ENCODE data around the gene WDR7.

Gene WDR7

DNA sequence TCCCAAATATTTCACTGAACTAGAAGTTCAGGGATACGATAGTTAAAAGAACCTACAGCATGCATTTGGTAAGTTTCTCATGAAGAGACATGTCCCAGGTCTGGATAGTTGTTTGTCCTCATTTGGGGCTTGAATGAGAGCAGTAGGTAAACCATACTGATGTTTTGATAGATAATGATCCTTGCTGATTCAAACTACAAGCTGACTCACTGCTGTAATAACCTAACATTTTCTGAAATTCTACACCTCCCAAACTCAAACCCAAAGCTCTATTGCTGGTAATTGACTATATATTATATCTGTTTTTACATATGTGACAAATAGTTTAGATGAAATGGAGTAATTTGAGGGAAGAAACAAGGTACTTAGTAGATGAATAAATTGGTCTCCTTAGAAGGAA, 341.6 kb downstream of the WDR7 start:
- DNase-seq (ENCODE audit: low read depth in 2 of 2) = no peak

DNA sequence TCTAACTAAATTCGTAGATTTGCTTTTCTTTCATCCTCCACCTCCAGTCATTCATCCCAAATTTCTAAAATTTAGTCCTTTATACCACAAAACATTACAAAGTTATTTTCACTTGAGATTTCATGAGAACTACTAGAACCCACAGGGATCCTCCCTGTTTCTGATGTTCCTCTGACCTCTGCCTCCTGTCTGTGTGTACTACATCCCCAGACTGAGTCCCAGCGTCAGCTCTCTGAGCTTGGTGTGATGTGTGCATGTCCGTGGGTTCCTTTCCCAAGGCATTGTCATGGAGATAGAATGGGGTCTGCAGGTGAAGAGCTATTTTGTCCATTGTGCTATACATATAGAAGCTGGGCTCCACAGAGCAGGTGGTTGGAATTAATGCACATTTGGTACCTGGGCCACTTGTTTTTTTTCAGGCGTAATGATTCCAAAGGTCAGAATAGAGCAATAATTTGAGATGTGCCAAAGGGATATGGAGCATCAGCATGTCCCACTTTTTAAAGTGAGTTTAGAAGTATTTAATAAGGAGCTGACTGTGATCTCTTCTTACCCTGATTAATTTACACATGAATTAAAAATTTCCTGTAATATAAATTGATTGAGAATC, 344.5 kb downstream of the WDR7 start:
- no peak for DNase-seq (ENCODE audit: low read depth in 2 of 2)

DNA sequence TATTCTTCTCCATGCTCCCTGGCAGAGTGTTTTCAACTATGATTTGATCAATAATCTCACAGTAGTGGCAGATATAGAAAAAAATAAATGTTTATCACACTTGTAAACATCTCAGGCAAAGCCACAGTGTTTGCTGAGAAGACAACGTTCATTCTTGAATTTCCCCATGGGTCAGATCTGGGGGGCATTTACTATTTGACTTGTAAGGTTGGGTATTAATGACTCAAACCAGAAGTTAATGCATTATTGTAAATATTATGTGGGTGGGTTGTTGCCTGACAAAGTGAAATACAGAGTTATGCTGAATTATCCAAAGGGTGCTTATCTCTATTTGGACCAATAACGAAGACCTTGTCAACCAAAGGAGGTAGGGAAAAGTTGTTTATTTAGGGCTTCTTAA, 346.0 kb downstream of the WDR7 start:
- DNase-seq (ENCODE audit: low read depth in 2 of 2) = no peak

DNA sequence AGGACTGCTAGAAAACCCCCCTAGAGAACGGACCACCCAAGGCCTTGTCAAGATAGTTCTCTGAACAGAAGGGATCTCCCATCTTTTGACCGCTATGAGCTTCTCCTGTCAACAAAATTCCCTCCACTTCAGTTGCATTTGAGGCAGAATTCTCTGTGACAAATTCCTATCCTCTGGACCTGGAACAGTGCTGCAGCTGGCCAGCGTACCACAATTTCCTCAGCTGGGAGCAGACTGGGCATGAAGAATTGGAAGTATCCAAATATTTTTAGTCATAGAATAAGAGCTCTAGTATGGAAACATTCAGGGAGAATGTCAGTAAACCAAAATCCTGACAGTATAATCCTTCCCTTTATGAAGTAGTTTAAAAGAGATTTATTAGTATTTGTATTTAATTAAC, 348.7 kb downstream of the WDR7 start:
- DNase-seq (ENCODE audit: low read depth in 2 of 2) = no peak

DNA sequence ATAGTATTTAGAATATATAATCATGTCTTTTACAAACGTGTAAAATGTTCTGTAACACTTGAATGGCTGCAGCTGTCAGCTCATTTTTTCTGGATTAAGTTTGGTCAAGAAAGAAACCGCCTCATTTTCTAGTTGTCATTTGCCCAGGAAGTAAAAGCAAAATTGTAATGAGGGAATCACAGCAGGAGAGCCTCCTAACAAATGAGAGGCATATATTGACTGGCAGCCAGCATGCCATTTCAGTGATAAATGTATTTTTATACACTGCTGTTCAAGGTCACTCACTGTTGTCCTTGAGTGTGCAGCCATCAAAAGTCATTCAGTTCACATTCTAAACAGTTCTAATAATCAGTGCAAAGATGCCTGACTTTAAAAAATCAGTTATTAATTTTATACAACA, 351.5 kb downstream of the WDR7 start:
- DNase-seq (ENCODE audit: low read depth in 2 of 2) = no peak

DNA sequence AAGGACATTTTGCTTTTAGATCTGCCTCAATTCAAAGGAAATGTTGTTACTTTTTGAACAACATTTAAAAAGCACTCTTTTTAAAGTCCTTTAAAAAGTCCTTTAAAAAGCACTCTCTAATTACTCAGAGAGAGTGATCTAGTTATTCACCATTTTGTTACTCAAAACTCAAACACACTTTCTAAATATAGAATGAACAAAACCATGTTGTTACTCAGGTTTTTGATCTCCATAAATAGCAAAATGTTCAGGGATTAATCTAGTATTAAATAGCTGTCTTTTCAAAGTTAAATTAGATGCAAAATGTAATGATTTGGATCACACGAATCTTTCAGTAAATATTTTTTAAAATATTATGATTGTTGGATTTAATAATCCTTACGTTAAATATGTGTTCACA, 352.2 kb downstream of the WDR7 start:
- DNase-seq (ENCODE audit: low read depth in 2 of 2) = no peak

DNA sequence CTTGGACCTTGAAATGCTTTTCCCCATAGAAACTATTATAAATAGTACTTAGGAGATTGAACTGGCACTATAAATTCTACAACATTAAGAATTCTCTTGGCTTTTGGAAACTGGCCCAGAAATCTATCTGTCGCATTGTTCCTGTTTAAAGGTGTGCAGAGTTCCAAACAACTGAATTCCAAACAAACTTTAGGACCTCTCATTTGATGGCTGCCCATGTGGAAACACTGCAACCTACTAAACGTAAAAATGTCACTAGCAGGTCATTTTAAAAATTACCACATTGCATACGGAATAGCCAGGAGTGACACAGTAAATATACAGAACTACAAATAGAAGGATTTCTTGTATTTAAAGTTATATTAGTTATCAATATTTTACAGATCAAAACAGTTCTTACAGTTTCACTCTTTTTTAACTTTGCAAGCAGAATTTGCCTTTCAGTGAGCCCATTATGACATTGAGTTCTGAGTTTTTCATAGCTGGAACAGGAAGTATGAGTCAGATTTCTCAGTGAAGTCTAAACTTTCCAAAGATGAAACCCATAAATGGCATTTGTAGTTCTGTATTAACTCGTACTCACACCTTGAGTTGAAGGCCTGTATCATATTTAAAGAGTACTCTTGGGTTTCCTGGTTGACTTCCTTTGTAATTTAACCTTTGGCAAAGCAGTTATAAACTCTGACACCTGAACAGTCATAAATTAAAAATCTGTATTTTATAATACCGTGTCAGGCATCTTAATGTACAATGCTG, 353.4 kb downstream of the WDR7 start:
- DNase-seq (ENCODE audit: low read depth in 2 of 2) = no peak

DNA sequence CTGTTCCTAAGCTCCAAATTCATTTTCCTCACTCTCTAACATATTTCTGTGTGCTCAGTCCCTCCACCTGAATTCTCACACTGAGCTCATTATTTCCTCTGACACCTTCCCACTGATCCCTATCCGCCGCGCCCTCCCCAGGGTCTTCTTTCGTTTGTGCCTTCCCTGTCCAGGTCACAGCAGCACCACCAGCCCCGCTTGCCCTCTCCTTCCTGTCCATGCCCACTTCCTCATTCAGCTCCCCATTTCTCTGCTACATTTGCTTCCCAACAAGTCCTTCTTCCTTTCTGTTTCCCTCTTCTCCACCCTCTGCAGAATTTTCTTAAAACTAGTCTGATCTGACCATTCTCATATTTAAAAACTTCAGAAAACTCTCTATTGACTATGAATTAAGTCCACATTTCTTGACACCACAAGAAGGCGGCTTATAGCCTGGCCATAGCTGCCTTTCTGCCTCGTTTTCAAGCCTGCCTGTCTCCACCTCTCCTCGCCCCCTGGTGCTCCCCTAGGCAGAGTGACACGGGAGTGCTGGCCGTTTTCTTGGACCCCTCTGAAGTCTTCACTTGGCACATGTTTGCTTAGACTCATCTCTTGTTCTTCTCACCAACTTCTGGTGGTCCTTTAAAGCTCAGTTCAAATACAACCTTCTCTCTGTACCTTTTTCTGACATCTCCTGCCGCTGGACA, 357.0 kb downstream of the WDR7 start:
- no peak for DNase-seq (ENCODE audit: low read depth in 2 of 2)

DNA sequence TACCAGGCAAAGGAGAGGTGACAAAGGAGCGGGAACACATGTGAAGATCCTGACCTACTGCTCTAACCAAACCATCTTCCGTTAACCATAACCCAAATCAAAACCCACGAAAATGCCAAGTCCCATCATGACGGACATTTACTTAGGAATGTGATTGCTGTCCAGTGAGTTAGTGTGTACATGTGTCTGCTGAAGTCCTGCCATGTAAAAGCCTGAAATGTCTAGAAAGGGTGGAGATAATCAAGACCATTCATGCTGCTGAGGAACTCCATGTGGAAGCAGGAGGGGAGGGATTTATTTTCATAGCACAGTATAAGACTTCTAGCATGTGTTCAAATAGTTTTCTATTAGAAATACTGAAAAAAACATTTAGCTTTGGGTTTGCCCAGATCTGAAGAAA, 358.7 kb downstream of the WDR7 start:
- DNase-seq (ENCODE audit: low read depth in 2 of 2) = no peak

DNA sequence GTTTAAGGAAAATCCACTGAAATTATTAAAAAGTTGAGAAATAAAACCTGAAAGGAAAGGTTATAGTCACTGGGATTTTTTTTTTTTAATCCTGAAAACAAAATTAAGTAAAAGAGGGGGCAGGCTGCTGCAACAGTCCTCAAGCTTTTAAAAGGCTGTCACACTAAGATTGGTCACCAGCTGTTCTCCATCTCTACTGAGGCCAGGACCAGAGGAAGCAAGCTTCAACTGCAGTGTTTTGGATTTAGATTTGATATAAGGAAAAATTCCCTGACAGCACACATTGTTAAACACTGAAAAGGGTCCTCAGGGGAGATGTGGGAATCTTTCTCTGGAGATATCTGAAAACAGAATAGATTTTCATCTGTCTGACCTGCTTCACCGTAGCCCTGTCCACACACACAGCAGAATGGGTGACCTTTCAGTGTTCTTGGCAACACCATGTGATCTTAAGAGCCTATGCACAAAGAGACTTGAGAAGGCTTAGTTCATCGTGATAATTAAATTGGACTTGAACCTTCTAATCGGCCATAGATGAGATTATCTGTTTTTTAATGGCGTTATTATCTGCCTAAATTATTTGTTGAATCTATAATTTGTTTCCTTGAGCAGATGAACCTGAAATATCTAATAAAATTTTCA, 363.7 kb downstream of the WDR7 start:
- no peak for DNase-seq (ENCODE audit: low read depth in 2 of 2)

DNA sequence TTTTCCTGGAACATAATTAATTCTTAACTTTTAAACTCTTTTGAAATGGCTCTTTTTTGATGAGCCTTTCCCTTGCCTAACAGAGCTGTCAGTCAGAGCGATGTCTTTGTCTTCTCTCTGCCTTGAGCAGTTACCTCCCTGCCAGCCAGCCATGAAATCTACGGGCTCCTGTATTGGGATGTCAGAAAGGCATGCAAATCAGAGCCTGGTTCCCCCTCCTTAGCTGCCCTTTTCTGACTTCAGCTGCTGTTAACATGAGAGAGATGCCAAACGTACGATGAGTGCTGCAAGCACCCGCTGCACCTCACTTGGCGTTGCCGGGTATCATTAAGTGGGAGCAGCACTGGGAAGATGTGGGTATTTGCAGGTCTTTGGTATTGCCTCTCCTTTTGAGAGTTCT, 364.3 kb downstream of the WDR7 start:
- DNase-seq (ENCODE audit: low read depth in 2 of 2) = no peak

DNA sequence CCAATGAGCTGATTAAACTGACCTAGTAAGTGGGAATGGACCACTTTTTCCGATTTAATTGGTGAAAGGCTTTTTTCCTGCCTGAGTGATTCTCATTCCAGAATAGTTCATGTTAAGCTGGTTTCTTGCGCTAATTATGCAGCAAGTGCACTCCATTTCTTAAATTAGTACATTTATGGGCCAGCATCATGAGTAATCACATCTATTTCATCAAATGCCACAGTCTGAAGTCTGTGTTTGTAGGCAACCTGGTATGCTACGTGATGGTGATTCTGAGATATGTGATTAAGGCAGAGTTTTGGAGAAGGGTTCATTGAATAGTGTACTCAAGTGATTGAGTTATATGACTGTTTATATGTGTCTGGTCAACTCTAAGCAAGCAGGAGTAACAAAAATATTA, 367.7 kb downstream of the WDR7 start:
- no peak for DNase-seq (ENCODE audit: low read depth in 2 of 2)

DNA sequence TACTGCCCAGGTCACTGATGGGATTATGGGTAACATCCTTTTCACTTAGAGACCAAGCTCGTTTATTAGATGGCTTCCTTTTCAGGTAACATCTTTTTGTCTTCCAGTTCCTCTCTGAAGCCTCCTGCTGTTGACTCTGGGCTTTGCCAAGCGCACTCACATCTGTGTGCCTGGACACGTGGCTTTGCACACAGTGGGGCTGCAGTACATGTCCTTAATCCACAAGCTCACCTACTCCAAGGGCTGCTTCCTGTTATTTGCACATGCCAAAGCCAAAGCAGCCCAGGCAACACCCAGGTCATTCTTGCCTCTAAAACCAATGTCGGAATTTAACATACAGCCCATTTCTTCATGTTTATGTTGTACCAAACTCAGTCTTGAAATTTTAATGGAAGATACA, 371.6 kb downstream of the WDR7 start:
- DNase-seq (ENCODE audit: low read depth in 2 of 2) = no peak

DNA sequence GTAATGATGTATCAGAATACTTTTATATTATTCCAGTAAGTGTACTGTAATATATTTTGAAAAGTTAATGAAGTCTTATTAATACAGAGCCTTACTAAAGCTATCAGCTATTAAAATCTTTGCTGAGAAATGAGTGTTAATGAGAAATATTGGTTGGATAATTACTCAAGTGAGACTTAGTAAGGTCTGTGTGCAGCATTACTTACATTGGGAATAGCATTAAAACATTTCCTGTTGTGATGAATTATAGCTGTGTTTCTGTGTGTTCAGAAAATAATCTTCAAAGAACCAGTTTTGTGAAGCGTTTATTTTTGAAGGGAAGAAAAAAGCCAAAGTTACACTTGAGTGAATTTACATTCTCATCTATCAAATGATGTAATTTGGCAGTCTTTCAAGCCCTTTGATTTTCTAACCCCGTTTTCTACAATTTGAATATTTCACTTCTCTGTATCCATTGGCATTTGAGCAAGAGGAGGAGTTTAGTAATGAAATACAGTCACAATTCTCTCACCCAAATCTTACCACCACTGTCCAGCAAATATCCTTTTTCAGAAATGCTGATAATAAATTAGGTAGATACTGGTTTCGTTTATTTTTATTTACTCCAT, 372.2 kb downstream of the WDR7 start:
- no peak for DNase-seq (ENCODE audit: low read depth in 2 of 2)

DNA sequence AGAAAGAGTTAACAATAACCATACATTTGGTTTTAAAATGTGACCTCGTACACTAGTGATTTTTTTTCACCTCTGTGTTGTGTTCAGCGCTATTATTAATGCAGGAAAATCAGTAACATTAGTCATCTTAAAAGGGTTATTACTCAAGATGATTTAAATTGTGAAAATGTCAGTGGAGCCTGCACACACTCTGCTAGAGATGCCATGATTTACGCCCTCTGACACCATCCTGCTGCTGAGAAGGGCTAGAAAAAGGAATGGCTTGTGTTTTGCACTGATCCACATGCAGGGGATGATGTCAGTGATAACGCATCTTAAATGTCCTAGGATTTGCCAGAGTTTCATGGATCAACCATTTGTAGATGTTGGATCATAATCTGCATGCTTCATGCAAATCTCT, 374.4 kb downstream of the WDR7 start:
- no peak for DNase-seq (ENCODE audit: low read depth in 2 of 2)

DNA sequence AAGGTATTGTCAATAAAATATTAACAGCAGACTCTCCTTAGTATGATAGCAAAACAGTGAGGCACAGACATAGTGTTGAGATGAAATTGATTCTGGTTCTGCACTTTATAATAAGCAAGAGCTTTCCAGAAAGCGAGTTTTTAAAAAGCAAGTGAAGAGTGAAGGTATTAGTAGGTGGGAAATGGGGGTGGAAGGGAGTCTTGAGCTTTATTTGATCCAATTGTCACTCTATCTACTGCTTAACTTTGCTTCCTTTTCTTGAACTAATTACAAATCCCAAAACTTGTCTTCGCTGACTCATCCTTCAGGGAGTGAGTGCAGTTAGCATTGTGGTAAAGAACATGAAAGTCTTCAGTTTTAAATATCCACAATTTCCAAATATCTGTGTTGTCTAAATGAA, 375.2 kb downstream of the WDR7 start:
- no peak for DNase-seq (ENCODE audit: low read depth in 2 of 2)

DNA sequence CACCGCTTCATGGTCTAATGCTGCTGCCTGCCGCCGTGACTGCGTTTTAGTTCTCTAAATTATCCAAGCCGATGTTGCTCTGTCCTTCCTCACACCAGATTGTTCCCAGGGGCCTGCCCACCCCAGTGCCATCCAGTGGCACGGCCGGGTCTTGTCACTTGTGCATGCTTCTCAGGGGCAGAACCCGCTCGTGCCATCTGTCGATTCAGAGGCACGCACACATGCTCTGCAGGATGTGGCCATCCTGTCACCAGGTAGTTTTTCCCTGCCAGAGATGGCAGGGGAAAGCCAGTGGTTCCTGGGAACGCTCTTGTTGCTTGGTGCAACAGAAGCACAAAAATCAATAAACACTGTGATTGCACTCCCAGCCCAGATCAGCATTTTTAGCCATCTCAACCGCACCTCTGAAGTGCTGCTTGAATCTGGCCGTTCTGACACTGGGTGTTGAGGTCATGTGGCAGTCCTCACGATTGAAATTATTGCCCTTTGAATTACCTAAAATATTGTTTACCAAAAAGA, 376.1 kb downstream of the WDR7 start:
- DNase-seq (ENCODE audit: low read depth in 2 of 2) = no peak

DNA sequence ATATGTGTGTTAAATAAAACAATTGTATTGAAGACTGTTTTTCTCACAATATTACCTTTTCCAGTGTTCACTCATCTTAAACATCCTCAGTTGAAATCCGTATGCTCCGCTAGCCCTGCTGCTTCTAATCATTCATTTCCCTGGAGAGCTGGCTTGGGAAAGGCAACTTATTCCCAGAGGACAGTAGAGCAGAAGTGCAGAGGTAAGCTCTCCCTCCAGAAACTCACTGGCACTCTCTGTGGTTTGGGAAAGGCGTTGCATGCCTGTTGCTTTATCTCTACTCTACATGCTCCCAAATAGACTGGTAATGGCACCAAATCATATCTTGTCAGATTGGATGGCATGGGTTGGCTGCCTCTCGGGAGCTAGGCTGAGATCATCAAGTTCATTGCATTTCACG, 378.6 kb downstream of the WDR7 start:
- no peak for DNase-seq (ENCODE audit: low read depth in 2 of 2)

DNA sequence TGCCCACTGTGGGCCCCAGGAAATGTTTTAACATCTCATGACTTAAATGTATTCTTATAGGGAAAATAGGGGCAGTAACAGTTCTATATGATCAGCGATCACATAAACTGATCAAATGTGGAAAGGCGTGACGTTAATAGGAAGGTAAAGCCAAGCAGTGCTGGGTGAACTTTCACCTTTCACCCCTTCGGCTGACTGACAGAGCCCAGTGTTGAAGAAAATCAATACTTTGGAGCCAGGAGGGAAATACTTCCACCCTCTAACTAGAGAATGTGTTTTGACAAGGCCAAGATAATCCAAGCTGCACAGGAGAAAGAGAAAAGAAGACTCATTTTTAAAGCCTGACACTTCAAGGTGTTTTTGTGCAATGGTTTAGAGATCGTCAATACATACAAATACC, 379.3 kb downstream of the WDR7 start:
- no peak for DNase-seq (ENCODE audit: low read depth in 2 of 2)

DNA sequence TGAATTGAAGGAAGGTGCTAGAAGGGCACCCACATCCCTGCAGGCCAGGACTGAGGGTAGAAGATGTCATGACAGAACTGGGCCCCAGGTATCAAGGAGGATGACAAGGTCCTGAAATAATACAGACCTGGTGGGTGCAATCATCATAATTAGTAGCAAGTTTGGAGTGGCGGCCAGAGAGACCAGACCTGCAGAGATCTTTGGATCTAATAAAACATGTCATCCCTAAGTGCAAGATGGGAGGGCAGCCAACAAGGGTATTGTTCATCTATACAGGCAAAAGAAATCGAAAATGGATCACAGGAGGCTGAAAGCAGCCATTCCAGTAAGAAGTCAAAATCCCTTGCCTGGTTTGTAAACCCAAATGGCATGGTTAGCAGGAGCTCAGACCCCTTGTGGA, 384.4 kb downstream of the WDR7 start:
- no peak for DNase-seq (ENCODE audit: low read depth in 2 of 2)

DNA sequence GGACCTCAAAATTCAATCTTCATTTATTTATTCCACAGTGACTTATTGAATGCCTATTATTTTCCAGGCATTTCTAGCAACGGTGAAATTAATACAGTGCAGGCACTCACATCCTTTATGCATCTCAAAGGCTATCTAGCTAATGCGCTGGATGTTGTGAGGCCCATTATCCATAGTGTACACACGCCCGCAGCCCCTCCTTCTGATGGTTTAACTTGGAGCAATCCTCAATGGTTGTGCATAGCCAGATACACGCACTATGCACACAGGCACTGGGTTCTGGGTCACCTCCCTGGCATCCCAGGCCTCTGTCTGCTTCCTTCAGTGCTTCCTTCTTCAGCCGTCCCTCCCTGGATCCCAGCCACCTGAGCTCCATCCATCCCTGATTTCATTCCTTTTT, 387.2 kb downstream of the WDR7 start:
- DNase-seq (ENCODE audit: low read depth in 2 of 2) = no peak

DNA sequence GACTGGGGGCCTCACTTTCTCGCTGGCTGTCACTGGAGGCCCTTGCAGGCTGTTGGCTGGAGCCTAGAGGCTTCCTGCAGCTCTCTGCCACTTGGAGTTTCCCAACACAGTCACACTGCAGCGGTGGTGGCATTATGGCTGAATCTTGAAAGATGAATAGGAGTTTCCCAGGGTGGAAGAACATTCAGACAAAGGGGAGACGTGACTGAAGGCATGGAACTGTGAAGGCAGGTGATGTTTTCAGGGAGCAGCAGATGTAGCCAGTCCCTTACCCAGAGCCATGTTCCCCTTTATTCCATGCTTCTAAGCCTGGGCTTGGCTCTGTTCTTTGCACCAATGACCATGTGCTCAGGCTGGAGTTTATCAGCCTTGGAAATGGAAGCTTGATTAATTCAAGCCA, 389.0 kb downstream of the WDR7 start:
- DNase-seq (ENCODE audit: low read depth in 2 of 2) = no peak

All from activated CD4-positive, alpha-beta T cell treated with anti-CD3 and anti-CD28 coated beads for 24 hours (primary cell).